Tibial artery (tissue), 4 donors: ENCODE data around the gene GABRE.
"Not testable (repeated sequence)": the region's sequence is repeated elsewhere in the genome, so short reads cannot be mapped to it uniquely, and the experiment has no call there.

Experiments used
- DNase-seq, 2 donors: peaks; one replicate each; pipeline ENCODE4 v3.0.0-alpha.2; 2019
- H3K27ac ChIP-seq, 2 donors: fragments of 200-600 bp; sonication (generic) in 1 of 2; 1 replicate in 1 of 2; 2 replicates in 1 of 2; pipeline ENCODE4 v1.5.1; 2018 to 2019; ENCODE audit warnings: mild to moderate bottlenecking in 1 of 2
- H3K27me3 ChIP-seq, 2 donors: fragments of 200-600 bp; sonication (generic) in 1 of 2; one replicate each; pipeline versions ENCODE4 v1.5.1 to v1.6.0; 2016 to 2019
- H3K36me3 ChIP-seq, 3 donors: fragments of 200-600 bp; sonication (generic) in 2 of 3; one replicate each; pipeline ENCODE4 v1.5.1; 2016 to 2019; ENCODE audit warnings: mild to moderate bottlenecking in 2 of 3
- H3K4me1 ChIP-seq, 4 donors: fragments of 200-600 bp; sonication (generic) in 2 of 4; 1 replicate in 3 of 4; 2 replicates in 1 of 4; pipeline ENCODE4 v1.5.1; 2016 to 2019
- H3K4me3 ChIP-seq, 2 donors: fragments of 200-600 bp; sonication (generic) in 1 of 2; 1 replicate in 1 of 2; 2 replicates in 1 of 2; pipeline ENCODE4 v1.5.1; 2018 to 2019; ENCODE audit warnings: mild to moderate bottlenecking in 2 of 2
- H3K9me3 ChIP-seq, 3 donors: fragments of 200-600 bp; sonication (generic) in 1 of 3; one replicate each; pipeline ENCODE4 v1.5.1; 2016 to 2019
- CTCF ChIP-seq, 2 experiments: fragments of 200-600 bp in 1 of 2; fragments of 450-650 bp in 1 of 2; IDR thresholded peaks; one replicate each; pipeline ENCODE4 v1.5.1; 2017 to 2019; ENCODE audit warnings: antibody characterized with exemption in 2 of 2, mild to moderate bottlenecking in 1 of 2, moderate library complexity in 1 of 2
- intact Hi-C: fragments of 100-400 bp; cut with DNase I; formaldehyde crosslinking; loops from one replicate; pipeline ENCODE4 v1.15.0; 2023; ENCODE audit warnings: low total_unique reads

GABRE gene

GRCh38 chrX:151921292-151921691 is 53.2 kb downstream of the GABRE start:
- Histone ChIP-seq H3K4me3 (no peak overlapping the region), H3K27ac (no peak overlapping the region), H3K4me1 (no peaks in the 10 kb centered on the region), H3K9me3 (no peaks in the 10 kb centered on the region), H3K27me3 (no peaks in the 10 kb centered on the region), H3K36me3 (no peaks in the 10 kb centered on the region)
- intact Hi-C loops: no loop called here
- no peak for DNase-seq
- TF ChIP-seq CTCF (IDR thresholded peaks at IDR 0.05): no peak

- Histone ChIP-seq H3K4me1 (no peaks in the 10 kb centered on the region), H3K4me3 (no peak overlapping the region), H3K36me3 (no peaks in the 10 kb centered on the region), H3K9me3 (no peaks in the 10 kb centered on the region), H3K27me3 (no peaks in the 10 kb centered on the region), H3K27ac (no peak overlapping the region)
- DNase-seq: no peak
- intact Hi-C loops: no loop called here
- TF ChIP-seq CTCF (IDR thresholded peaks at IDR 0.05): no peak
These were observed 53.9 kb downstream of the GABRE start for GRCh38 chrX:151920530-151920929.

- Histone ChIP-seq H3K4me1 (no peaks in the 10 kb centered on the region), H3K27ac (no peak overlapping the region), H3K9me3 (no peaks in the 10 kb centered on the region), H3K36me3 (no peaks in the 10 kb centered on the region), H3K27me3 (no peaks in the 10 kb centered on the region), H3K4me3 (no peak overlapping the region)
- intact Hi-C loops: no loop called here
- TF ChIP-seq CTCF (IDR thresholded peaks at IDR 0.05): no peak
- DNase-seq: no peak
These were observed 54.4 kb downstream of the GABRE start for GRCh38 chrX:151920101-151920500.

- no peaks in the 10 kb centered on the region for H3K9me3 ChIP-seq
- DNase-seq: no peak
- intact Hi-C loops: no loop called here
- no peak for TF ChIP-seq CTCF (IDR thresholded peaks at IDR 0.05)
- H3K36me3 ChIP-seq: no peaks in the 10 kb centered on the region
- no peaks in the 10 kb centered on the region for H3K27me3 ChIP-seq
- no peaks in the 10 kb centered on the region for H3K4me1 ChIP-seq
- no peak overlapping the region for H3K27ac ChIP-seq
- H3K4me3 ChIP-seq: no peak overlapping the region
These were observed 54.9 kb downstream of the GABRE start for GRCh38 chrX:151919610-151920009.

- DNase-seq, H3K27me3 ChIP-seq, intact Hi-C loops, H3K9me3 ChIP-seq, H3K27ac ChIP-seq, H3K36me3 ChIP-seq, H3K4me1 ChIP-seq, H3K4me3 ChIP-seq: not testable (repeated sequence)
These were observed 55.7 kb downstream of the GABRE start for GRCh38 chrX:151918736-151919135.

GRCh38 chrX:151912780-151913179 is 61.7 kb downstream of the GABRE start, which contains the start of gene MAGEA4:
Gene MAGEA4, plus strand, starts transcription at chrX:151912889. Its CDS starts 10,776 bp downstream, at chrX:151923665.
- intact Hi-C loops: no loop called here
- Histone ChIP-seq H3K27ac (no peak within 1 kb of the TSS), H3K9me3 (no peaks in the 10 kb centered on the region), H3K4me3 (no peak within 1 kb of the TSS), H3K36me3 (no peaks in the 10 kb centered on the region), H3K4me1 (no peaks in the 10 kb centered on the region), H3K27me3 (no peaks in the 10 kb centered on the region)
- no peak for DNase-seq
- TF ChIP-seq CTCF (IDR thresholded peaks at IDR 0.05): no peak
